ENCODE measurements around the gene DHX8.
"Not testable (repeated sequence)": the region's sequence is repeated elsewhere in the genome, so short reads cannot be mapped to it uniquely, and the experiment has no call there.

The DHX8 gene

DNA sequence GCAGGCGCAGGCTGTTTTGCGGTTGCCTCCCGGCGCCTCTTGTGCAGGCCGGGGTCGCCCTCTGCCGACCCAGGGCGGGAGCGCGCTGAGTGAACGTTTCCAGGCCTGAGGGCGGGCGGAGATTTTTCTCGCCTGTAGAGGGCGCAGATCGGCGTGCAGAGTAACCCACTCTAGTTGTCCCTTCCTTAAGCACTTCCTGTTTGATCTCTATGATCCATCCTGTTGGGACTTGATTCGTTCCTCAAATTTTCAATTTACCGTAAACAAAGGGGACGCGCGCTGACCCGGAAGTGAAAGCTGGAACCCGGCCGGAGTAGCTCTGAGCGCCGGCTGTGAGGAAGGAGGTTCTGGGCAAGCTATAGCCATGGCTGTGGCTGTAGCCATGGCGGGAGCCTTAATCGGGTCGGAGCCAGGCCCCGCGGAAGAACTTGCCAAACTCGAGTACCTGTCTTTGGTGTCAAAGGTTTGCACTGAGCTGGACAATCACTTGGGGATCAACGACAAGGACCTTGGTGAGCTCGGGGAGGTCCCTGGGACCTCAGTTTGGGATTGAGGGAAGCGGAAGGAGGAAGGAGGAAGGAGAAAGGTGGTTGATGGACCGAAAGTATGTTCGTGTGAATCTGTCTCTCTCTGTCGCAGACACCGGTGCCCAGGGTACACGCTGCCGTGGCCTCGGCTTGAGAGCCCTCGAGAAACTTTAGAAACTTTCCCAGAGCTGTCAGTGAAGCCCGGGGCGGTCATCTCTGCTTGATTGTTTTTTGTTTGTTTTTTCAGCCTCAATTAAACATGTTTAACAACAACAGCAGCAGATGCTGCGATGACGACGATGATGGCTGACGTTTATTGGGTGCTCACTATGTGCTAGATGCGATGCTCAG is at the start of gene DHX8:
Gene DHX8 (plus strand): TSS at position 302 of the 878 bp plus-strand sequence. CDS start 63 bp downstream, at position 365.
- DNase-seq = peak; percentile 100

DNA sequence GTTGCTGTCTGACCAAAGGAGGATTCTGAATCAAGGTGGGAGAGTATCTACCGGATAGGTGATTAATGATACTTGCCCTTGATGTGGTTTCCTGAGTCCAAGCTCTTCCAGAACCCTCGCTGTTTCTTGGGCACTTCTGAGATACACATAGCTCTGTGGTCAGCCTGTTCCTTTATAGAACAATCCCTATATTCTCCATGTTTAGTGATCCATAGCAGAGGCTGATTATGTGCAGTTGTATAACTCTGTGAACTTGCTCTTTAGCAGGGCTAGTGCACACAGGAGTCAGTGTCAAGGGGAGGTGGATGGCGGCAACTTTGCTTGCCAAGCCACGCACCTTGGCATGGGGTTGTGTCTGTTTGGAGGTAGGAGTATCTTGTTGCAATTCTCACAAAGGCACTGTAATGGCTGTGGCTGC is 48.9 kb upstream of the DHX8 start:
- no peak for DNase-seq

DNA sequence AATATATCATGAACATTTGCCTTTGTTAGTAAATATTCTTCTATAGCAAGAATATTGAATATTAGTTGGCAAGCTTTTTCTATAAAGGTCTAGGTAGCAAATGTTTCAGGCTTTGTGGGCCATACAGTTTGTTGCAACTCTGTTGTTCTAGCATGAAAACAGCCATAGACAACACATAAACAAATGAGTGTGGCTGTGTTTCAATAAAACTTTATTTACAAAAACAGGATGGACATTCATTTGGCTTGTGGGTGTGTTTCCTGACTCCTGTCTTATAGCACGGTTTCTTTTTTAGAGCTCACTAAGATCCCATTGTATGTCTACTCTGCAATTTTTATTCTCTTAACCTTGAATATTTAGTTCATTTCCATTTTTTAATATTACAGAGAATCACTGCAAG is 46.0 kb upstream of the DHX8 start:
- DNase-seq = no peak

DNA sequence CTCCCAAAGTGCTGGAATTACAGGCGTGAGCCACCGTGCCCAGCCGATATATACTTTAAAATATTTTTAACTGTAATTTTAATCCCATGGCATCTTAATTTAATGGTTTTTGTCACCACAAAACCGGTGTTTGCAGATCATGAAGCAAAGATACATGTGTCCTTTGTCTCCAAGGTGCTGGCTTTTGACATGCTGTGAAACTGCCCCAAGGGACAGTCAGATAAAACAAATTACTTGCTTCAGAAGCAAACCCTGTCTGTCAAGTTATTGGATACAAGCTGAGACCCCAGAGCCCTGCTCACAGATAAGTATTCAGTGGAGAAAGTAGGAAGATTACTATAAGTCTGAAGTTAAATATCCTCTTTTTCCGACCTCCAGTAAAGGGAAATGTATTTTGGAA is 45.1 kb upstream of the DHX8 start:
- peak; percentile 67 for DNase-seq

DNA sequence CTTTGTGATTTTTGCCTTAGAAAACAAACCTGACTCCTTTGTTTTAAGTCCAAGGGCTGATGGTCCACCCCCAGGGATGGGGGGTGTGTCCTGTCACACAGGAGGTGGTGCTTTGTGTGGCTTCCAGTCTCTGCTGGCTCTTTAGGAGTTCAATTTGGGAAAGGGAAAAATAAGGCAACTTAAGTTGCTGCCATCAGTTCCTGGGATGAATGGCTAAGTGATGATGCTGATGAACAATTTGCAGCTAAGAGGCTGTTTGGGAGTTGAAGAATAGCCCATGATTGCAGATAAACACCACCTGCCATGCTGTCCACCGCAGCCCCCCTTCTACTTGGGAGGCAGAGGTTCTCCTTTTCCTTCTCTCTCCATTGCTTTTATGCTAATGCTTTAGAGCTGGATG is 44.7 kb upstream of the DHX8 start:
- peak; percentile 69 for DNase-seq

DNA sequence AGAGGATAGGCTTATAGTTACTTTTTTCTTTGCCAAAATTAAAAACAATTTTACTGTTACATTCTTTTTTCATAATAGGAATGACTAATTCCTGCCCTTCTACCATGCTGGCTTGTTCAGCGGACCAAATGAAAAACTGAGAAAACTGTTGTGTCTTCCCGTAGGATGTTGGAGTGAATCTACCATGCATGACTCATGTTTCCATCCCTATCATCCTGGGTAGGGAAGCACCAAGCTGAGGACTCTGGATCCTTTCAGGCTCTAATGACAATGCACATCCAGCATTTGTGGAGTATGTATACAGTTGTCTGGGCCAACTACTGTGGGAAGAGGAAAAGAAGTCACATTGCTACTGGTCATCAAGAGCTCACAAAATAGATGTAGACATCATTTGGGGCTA is 41.1 kb upstream of the DHX8 start:
- no peak for DNase-seq

DNA sequence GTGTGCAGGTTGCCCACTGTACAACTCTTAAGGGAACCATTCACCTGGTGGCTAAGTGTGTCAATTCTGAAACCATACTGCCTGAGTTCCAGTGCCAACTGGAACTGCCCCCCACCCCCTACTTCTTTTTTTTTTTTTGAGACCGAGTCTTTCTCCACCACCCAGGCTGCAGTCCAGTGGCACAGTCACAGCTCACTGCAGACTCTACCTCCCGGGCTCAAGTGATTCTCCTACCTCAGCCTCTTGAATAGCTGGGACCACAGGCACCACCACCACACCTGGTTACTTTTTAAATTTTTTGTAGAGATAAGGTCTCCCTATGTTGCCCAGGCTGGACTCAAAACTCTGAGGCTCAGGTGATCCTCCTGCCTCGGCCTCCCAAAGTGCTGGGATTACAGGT is 40.4 kb upstream of the DHX8 start:
- DNase-seq = no peak

DNA sequence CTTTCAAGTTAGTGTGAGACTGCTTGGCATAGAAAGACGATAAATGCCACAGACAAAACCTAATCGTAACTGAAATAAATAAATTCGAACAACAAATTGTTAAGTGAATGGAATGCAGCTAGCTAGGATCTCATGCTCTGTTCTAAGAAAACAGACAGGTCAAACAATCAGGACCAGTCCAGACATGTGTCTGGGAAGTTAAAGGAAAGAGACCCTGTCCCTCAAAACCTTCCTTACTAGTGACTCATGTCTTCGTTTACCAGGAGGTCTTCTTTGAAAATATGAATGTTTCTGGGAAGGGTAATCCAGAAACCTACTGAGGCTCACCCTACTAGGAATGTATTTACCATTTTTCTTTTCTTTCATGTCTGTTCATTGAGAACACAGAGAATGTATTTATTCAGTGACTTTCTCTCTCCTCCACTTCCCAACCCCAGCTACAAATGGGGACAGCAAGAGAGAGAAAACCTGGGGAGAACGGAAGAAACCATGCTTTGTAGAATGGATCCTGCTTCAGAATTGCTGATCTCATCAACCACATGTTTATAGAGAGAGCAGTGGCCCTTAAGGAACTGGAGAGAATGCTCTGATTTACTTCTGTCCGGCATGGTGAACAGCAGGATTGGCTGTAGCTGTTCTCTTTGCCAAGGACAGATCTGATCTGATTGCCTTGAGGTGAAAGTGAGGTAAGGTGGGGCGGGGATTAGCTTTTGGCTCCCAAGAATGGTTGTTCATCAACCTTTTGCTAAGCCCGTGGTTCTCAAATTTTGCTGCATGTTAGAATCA is 39.4 kb upstream of the DHX8 start:
- DNase-seq = no peak

DNA sequence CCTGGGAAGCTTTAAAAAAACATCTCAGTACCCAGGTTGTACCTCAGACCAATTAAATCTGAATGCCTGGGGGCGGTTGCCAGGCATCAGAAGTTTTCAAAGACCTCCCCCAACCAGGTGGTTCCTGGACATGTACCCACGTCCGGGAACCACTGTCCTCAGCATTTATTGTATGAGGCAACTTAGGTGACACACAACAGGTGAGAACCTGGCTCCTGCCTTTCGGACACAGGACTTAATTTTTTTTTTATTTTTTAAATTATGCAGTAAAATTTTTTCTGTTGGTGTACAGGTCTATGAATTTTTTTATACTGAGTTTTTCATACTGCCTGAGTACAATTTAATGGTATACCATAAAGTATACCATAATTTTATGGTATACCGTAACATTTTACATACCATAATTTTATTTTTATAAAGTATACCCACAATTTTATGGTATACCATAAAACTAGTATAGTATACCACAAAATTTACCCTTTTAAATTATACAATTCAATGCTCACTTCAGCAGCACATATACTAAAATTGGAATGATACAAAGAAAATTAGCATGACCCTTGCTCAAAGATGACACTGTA is 38.7 kb upstream of the DHX8 start:
- DNase-seq = no peak

DNA sequence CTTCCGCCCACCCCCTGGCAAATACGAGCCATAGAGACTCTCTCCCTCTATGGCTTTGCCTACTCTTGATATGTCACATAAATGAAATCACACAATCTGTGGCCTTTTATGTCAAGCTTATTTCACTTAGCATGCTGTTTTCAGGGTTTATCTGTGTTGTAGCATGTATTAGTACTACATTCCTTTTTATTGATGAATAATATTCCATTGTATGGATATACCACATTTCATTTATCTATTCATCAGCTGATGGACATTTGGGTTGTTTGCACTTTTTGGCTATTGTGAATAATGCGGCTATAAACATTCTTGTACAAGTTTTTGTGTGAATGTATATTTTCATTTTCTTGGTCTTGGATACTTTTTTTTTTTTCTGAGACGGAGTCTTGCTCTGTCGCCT is 37.0 kb upstream of the DHX8 start:
- DNase-seq = no peak

DNA sequence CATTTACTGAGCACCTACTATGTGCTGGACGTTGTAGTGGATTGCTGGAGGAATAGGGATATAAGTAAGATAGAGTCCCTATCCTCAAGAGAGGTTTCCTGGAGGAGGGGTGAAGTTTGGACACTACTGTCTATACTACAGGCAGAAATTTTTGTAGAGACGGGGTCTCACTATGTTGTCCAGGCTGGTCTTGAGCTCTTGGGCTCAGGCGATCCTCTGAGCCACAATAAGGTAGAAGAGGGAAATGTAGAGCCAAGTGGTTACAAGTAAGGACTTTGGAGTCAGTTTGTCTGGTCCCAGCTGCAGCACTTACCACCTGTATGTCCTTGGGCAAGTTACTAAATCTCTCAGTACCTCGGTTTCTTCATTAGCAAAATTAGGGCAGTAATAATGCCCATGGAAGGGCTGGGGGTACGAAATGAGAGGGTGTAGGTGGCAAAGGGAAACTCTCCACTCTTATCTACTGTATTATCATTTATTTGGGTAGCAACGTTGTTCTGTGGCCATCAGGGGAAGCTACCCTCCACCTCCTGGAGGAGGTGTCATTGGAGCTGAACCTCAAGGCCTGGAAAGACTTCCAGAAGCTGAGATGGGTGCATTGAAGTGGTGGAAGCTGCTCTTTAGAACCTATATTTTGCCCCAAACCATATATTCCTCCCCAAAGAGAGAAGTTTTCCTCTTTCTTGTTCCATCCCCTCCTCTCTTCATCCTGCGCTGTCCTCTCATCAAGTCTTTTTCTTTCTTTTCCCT is 34.9 kb upstream of the DHX8 start:
- no peak for DNase-seq

DNA sequence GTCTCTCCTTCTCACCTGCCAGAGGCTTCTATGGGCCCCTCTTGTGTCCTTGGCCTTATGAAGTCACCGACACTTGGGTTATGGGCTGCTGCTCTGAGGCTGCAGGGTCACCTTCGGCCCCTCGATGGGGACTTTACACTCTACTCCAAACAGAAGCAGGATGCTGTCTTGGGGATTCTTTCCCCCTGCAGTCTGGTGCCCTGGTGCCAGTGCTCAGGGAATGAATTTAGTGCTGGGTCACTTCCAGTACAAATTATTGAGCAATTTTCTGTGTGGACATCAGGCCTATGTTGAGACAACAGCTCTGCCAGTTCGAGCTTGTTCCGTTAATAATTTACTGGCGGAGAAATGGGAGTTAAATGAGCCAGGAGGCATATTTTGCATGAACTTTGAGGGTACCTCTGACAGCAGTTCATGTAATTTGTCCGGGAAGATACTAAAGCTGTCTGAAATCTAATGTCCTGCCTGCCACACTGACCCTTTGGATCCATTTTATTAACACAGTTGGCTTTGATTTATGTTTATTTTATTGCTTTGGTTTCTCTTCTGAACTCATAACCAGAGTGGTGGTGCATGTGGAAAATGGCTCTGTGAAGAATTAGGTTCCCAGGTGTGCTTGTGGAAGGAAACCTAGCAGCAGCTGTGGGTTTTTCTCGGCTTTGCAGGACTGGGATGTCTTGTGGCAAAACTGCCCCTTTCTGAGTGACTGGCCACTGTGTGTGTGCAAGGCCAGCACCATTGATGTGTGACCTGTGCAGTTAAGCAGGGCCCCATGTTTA is 34.1 kb upstream of the DHX8 start:
- no peak for DNase-seq

DNA sequence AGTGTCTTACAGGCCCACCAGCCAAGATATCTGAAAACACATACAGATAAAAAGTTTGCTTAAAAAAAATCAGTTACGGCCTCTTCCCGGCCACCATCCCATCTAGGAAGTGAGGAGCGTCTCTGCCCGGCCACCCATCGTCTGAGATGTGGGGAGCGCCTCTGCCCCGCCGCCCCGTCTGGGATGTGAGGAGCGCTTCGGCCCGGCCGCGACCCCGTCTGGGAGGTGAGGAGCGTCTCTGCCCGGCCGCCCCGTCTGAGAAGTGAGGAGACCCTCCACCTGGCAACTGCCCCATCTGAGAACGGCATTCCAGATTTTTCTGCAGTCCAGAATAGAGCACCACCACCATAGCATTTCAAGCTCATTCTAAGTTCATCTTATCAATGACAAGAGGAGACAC is 33.0 kb upstream of the DHX8 start:
- not testable (repeated sequence) for DNase-seq

DNA sequence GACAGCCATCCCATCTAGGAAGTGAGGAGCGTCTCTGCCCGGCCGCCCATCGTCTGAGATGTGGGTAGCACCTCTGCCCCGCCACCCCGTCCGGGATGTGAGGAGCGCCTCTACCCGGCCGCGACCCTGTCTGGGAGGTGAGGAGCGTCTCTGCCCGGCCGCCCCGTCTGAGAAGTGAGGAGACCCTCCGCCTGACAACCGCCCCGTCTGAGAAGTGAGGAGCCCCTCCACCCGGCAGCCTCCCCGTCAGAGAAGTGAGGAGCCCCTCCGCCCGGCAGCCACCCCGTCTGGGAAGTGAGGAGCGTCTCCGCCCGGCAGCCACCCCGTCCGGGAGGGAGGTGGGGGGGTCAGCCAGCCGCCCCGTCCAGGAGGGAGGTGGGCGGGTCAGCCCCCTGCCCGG is 32.0 kb upstream of the DHX8 start:
- DNase-seq = not testable (repeated sequence)

DNA sequence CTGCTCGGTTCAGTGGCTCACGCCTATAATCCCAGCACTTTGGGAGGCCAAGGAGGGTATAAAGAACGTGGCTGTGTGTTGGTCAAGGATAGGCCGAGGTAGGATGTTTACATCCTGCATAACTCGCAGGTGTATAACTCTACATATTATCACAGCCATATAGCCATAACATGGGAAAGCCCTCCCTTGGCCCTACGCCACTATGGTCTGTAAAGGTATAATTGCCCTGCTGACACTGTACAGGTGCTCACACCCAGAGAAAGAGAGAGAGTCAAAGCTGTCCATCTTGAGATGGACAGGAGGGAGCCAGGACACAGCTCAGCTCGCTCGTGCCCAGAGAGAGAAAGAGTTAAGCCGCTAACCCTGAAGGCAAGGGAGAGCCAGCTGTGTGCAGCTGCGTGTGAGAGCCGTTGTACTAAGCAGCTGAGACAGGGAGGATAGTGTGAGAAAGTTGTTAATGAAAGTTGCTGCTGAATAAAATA is 30.4 kb upstream of the DHX8 start:
- DNase-seq = no peak

DNA sequence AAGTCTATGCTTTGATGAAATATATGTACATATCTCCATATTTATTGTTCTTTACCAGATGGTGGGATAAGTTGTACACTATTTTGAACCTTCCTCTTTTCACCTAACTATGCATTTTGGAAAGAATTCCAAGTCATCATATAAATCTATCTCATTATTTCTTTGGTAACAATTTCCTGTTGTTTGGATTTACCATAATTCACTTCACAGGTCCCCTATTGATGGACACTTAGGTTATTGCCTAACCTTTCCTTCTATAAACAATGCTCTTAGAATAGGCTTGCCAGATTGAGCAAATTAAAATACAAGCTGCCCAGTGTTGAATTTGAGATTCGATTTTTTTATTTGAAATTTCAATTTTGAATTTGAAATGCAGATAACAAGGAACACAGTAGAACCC is 28.9 kb upstream of the DHX8 start:
- DNase-seq = no peak

DNA sequence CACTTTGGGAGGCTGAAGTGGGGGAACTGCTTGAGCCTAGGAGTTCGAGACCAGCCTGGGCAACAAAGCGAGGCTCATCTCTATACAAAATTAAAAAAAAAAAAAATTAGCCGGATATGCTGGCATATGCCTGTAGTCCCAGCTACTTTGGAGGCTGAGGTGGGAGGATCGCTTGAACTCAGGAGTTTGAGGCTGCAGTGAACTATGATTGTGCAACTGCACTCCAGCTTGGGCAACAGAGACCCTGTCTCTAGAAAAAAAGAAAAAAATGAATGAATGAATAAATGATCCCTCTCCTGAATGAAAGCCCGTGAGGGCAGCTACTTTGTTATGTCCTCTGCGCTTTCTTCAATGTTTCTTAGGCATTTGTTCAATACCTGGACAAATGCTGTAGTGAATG is 27.7 kb upstream of the DHX8 start:
- no peak for DNase-seq

DNA sequence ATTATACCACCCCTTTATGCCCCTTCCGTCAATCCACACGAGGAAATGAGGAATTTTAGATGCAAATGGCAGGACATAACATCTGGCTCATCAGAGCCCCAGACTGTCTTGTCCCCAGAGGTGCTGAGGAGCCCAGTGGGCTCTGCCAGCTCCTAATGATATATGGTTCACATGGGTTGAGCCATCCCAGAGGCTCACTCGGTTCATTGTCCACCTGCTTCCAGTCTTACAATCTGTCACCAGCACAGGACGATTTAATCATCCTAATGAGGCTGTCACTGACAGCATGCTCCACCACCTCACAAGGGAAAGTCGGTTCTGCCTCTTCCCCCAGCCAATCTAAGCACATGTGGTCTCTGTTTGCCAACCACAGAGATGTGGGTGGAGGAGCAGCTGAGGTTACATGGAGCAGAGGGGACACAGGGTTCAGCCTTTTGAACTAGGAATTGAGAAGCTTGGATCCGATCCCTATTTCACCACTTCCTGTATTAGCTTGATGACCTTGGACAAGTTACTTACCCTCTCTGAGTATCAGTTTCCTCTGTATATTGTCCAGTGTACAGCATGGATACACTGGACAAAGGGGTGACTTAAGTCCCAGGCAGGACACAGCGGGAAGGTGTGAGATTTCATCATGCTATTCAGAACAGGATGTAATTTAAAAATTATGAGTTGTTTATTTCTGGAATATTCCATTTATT is 27.0 kb upstream of the DHX8 start:
- DNase-seq = peak; percentile 62

DNA sequence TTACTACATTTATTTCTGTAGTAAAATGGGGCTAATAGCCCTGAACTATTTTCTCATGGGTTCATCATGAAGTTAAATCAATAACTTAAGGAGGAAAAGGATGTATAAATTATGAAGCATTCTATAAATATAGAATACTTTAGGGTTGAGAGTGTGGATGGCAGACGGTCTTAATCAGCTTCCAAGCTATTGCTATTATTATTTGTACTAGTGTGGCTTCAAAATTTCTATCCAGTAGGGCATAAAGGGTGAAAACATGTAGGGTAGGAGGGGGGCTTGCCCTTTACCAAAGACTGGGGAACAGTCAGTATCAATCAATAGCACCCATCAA is 26.4 kb upstream of the DHX8 start:
- no peak for DNase-seq

DNA sequence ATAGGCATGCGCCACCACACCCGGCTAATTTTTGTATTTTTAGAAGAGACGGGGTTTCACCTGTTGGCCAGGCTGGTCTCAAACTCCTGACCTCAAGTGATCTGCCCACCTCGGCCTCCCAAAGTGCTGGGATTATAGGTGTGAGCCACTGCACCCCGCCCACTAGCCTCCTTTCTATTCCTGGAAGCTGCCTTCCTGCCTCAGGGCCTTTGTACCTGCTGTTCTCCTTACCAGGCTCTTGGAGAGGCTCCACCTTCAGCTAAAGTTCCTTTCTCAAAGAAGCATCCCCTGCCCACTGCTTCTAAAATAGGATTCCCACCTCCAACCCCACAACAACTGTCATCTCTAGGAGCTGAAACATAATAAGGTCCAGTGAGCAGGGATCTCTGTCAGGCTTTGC is 23.9 kb upstream of the DHX8 start:
- DNase-seq = not testable (repeated sequence)

DNA sequence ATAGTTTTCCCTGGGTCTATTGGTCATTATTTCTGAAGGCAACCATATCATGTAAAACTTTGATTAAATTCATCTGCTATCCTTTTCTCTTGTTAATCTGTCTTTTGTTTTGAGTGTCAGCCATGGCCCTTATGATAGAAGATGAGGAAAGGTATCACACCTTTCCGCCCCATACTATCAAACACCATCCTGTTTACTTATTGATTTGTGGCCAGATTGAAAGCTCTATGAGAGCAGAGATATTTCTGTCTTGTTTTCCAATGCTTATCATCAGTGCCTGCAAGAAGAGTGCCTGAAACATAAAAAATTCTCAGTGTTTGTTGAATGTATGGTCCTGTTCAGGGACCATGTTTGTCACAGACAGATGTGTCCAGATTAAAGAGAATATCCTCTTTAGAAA is 22.6 kb upstream of the DHX8 start:
- no peak for DNase-seq

DNA sequence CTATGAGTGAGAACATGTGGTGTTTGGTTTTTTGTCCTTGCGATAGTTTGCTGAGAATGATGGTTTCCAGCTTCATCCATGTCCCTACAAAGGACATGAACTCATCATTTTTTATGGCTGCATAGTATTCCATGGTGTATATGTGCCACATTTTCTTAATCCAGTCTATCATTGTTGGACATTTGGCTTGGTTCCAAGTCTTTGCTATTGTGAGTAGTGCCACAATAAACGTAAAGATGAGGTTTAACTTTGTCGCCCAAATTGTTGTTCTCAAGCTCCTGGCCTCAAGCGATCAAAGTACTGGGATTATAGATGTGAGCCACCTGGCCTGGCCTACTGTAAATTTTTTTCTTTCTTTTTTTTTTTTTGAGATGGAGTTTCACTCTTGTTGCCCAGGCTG is 21.2 kb upstream of the DHX8 start:
- not testable (repeated sequence) for DNase-seq

All from NCI-H2171 treated with DMSO at 0.1 percent for 48 hours (cell line).